SH-SY5Y (cell line): ENCODE measurements around the gene CACNB1.

ENCODE experiments used
- GATA2 ChIP-seq: IDR thresholded peaks from 2 replicates; pipeline ENCODE4 v1.6.1; 2011; ENCODE audit warnings: mild to moderate bottlenecking, low read depth, low read length
- GATA3 ChIP-seq: IDR thresholded peaks from 2 replicates; pipeline ENCODE4 v1.6.1; 2011; ENCODE audit warnings: low read depth, mild to moderate bottlenecking, low read length, moderate library complexity

GRCh38 chr17:39196808-39197291 is 619 bp downstream of the CACNB1 start:
- TF ChIP-seq GATA3 (no peak), GATA2 (no peak)
